Stimulated activated CD4-positive, alpha-beta T cell treated with anti-CD3 and anti-CD28 coated beads, Interleukin-1b, Interleukin-23, amount 100 ng/mL, for 48 hours (primary cell): ENCODE measurements around the gene ZFP69.
"Not testable (repeated sequence)": the region's sequence is repeated elsewhere in the genome, so short reads cannot be mapped to it uniquely, and the experiment has no call there.

Experiments used
- DNase-seq: peaks from one replicate; pipeline ENCODE4 v3.0.0-alpha.2; 2020

ZFP69 gene

DNA sequence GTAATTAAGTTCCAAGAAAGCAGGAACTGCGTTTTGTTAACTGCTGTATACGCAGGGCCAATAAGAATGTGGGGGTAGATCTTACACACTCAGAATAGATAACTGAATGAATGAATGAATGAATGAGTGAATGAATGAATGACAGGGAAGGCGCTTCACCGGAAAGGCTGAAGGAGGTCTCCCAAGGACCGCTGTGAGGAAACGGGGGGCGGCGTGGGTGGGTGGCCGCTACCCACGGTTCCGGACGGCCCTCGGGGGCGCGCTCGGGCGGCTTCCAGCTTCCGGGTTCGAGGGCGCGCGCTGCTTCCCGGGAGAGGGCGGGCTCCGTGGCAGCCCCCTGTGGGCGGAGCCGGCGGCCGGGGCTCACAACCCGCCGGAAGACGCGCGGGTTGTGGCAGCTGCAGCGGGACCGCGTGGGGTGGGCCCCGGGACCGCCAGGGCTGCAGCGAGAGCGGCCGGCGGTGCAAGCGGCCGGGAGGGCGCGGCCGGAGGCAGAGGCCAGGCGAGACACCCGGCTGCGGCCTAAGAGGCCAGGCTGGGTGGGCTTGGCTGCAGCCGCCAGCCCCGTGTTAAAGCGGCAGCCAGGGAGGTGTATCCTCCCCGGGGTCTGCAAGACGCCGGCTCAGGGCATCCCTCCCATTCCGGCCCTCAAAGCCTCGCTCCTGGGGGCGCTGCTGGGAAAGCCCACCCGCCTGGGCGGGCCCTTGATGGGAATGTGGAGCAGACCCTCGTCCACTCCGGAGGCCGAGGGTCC lies at the start of gene ZFP69:
Gene ZFP69 (plus strand): TSS at position 367 of the 754 bp plus-strand sequence. CDS start 2,072 bp downstream, outside the sequence.
- DNase-seq = peak; percentile 69

GRCh38 chr1:40431385-40431784 lies 45.7 kb upstream of the ZFP69 start:
- no peak for DNase-seq

GRCh38 chr1:40432644-40433390 lies 44.3 kb upstream of the ZFP69 start:
- no peak for DNase-seq

DNA sequence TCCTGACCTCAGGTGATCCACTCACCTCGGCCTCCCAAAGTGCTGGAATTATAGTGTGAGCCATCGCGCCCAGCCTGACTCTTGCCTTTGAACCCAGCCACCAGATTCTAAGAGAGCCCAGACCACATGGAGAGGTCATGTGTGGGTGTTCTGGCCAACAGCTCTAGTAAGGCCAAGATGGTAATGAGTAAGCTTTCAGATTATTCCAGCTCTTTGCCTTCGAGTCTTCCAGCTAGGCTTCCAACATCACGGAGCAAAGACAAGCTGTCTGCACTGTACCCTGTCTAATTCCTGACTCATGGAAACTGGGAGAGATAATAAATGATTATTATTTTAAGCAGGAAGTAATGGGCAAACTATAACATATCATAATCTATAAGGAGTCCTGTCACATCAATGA lies 41.6 kb upstream of the ZFP69 start:
- no peak for DNase-seq

GRCh38 chr1:40435876-40436275 lies 41.2 kb upstream of the ZFP69 start:
- no peak for DNase-seq

GRCh38 chr1:40438391-40439015 lies 38.6 kb upstream of the ZFP69 start:
- DNase-seq = no peak

- no peak for DNase-seq
These were observed 37.8 kb upstream of the ZFP69 start for GRCh38 chr1:40439247-40439646.

GRCh38 chr1:40449684-40450494 lies 27.2 kb upstream of the ZFP69 start, which contains the start of gene ZFP69B:
ZFP69B (plus strand) TSS chr1:40450476; CDS start chr1:40450962, 486 bp downstream.
- peak; percentile 91 for DNase-seq

DNA sequence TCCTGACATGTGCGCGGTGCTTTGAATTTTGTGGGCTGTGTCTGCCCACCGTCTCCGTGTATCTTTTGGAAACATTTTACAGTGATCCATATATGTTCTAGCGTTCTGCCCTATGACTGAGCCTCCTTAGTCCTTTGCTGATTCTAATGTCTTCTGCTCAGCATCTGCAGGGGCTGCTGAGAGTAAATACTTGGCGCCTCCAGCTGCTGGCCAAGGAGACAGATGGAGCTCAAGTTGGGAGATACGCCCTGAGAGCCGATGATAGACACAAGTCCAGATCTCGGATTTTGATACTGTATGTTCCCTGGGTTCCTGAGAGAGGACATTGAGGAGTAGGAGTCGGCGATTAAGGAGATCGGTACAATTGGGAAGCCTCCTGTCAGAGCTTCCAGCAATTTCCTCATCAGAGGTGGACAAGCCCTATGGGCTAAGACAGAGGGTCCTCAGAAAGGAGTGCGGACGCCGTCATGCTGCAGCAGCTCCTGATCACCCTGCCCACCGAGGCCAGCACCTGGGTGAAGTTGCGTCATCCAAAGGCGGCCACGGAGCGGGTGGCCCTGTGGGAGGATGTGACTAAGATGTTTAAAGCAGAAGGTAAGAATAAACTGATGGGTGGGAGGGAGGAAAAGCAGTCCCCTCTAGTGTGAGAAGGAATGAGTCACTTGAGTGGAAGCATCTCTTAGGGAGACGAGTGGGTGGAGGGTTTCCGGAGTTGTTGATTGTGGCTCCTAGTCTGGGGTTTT lies 26.4 kb upstream of the ZFP69 start:
- peak; percentile 91 for DNase-seq

GRCh38 chr1:40451238-40451585 lies 25.9 kb upstream of the ZFP69 start:
- DNase-seq = no peak

- no peak for DNase-seq
These were observed 22.2 kb upstream of the ZFP69 start for GRCh38 chr1:40454873-40455272.

DNA sequence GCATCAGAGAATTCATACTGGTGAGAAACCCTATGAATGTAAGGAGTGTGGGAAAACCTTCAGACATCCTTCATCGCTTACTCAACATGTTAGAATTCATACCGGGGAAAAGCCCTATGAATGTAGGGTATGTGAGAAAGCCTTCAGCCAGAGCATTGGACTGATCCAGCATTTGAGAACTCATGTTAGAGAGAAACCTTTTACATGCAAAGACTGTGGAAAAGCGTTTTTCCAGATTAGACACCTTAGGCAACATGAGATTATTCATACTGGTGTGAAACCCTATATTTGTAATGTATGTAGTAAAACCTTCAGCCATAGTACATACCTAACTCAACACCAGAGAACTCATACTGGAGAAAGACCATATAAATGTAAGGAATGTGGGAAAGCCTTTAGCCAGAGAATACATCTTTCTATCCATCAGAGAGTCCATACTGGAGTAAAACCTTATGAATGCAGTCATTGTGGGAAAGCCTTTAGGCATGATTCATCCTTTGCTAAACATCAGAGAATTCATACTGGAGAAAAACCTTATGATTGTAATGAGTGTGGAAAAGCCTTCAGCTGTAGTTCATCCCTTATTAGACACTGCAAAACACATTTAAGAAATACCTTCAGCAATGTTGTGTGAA lies 14.0 kb upstream of the ZFP69 start:
- no peak for DNase-seq

DNA sequence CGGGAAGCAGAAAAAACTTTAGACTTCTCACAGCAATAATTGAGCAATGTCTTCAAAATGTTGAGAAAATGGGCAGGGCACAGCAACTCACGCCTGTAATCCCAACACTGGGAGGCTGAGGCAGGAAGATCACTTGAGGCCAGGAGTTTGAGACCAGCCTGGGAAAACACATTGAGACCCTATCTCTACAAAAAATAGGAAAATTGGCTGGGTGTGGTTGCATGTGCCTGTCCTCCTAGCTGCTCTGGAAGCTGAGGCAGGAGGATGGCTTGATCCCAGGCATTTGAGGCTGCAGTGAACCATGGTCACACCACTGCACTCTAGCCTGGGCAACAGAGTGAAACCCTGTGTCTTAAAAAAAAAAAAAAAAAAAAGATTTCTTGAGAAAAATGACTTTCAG lies 7.8 kb upstream of the ZFP69 start:
- DNase-seq = no peak

- DNase-seq = no peak
These were observed 1.8 kb upstream of the ZFP69 start for GRCh38 chr1:40475268-40475667.

DNA sequence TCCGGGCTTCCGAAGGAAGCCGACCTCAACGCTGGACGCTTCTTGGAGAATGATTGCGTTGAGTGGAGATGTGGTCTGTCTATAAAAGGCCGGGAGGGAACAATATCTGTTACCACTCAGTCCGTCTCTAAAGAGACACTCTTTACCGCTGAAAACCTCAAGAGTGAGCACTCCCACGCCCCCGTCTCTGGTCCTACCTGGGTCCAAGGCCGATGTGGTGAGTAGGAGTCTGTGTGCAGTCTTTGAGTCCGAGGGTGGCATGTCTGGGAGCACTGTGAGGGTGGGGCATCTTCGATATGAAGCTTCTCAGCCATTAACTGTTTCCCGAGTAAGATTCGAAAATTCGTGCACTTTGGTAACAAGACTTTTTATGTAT lies 576 bp downstream of the ZFP69 start:
- peak; percentile 20 for DNase-seq

GRCh38 chr1:40478276-40478675 lies 1.2 kb downstream of the ZFP69 start:
- no peak for DNase-seq

DNA sequence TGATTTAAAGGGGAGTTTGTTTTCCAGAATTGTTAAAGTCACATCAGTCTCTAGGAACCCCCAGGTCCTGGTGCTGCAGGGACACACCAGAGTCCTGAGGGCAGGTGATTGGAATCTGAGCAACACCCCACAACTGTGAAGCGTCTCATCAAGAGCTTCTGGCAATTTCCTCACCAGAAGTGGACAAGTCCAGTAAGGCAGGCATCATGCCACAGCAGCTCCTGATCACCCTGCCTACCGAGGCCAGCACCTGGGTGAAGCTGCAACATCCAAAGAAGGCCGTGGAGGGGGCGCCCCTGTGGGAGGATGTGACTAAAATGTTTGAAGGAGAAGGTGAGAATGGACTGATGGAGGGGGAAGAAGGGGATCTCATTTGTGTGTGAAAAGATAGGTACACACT lies 2.1 kb downstream of the ZFP69 start:
- peak; percentile 5 for DNase-seq

- DNase-seq = no peak
These were observed 18.3 kb downstream of the ZFP69 start for GRCh38 chr1:40495315-40495903.

DNA sequence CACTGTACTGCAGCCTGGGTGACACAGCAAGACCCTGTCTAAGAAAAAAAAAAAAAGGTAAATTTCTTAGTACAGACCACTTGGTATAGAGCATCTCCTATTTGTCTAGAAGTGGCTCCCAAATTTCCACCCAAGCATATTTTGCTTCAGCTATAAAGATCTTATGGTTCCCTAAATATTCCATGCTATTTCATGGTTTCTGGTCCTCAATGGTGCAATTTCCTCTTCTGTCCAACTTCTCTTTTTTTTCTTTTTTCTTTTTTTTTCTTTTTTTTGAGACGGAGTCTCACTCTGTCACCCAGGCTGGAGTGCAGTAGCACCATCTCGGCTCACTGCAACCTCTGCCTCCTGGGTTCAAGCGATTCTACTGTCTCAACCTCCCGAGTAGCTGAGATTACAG lies 25.6 kb downstream of the ZFP69 start:
- not testable (repeated sequence) for DNase-seq

- no peak for DNase-seq
These were observed 30.9 kb downstream of the ZFP69 start for GRCh38 chr1:40507973-40508372.
